HL-60 (cell line): Measurements from ENCODE around the gene RPF1.
"Not testable (repeated sequence)": the region's sequence is repeated elsewhere in the genome, so short reads cannot be mapped to it uniquely, and the experiment has no call there.

Experiments used
- CTCF ChIP-seq: IDR thresholded peaks from one replicate; pipeline ENCODE4 v1.5.1; 2011; ENCODE audit warnings: low read length, control low read depth, inconsistent platforms; ENCODE audit not compliant: insufficient read depth
- GABPA ChIP-seq: IDR thresholded peaks from 2 replicates; pipeline ENCODE4 v1.6.1; 2012; ENCODE audit warnings: low read depth
- POLR2AphosphoS5 ChIP-seq: IDR thresholded peaks from 2 replicates; pipeline ENCODE4 v1.6.1; 2012; ENCODE audit warnings: low read depth

GRCh38 chr1:84507887-84508286 lies 28.8 kb downstream of the RPF1 start:
- not testable (repeated sequence) for TF ChIP-seq CTCF, GABPA, POLR2AphosphoS5
